HEK293T (cell line): ENCODE measurements around the gene SPEG.

Experiments used
- CTCF ChIA-PET: fragments of 350-600 bp; formaldehyde crosslinking; extraction: SDS; loops from one replicate; lab custom pipeline; 2021; ENCODE audit warnings: antibody characterized with exemption, inconsistent platforms; lab: Yijun Ruan, JAX
- POLR2A ChIA-PET: fragments of 350-600 bp; formaldehyde crosslinking; extraction: SDS; loops from one replicate; lab custom pipeline; 2020; ENCODE audit warnings: antibody characterized with exemption, inconsistent platforms; lab: Yijun Ruan, JAX
- DNase-seq: peaks from one replicate; pipeline ENCODE4 v3.0.0; 2012; ENCODE audit warnings: mixed read lengths; ENCODE audit errors: extremely low spot score
- ARNT ChIP-seq: fragments of 450-650 bp; IDR thresholded peaks from 2 replicates; pipeline ENCODE4 v1.6.1; 2017; ENCODE audit warnings: mild to moderate bottlenecking
- BHLHE40 ChIP-seq: fragments of 450-650 bp; IDR thresholded peaks from 2 replicates; pipeline ENCODE4 v1.6.1; 2016; ENCODE audit warnings: mild to moderate bottlenecking, moderate library complexity, borderline replicate concordance
- CTBP1 ChIP-seq: fragments of 450-650 bp; IDR thresholded peaks from 2 replicates; pipeline ENCODE4 v1.6.1; 2016; ENCODE audit warnings: borderline replicate concordance
- ELF4 ChIP-seq: fragments of 450-650 bp; IDR thresholded peaks from 2 replicates; pipeline ENCODE4 v1.6.1; 2017; ENCODE audit warnings: antibody characterized with exemption
- FOXA1 ChIP-seq: fragments of 450-650 bp; IDR thresholded peaks from 2 replicates; pipeline ENCODE4 v1.6.1; 2016; ENCODE audit warnings: mild to moderate bottlenecking
- FOXK2 ChIP-seq: fragments of 450-650 bp; IDR thresholded peaks from 2 replicates; pipeline ENCODE4 v1.6.1; 2016; ENCODE audit warnings: mild to moderate bottlenecking
- FOXM1 ChIP-seq: fragments of 450-650 bp; IDR thresholded peaks from 2 replicates; pipeline ENCODE4 v1.6.1; 2017; ENCODE audit warnings: mild to moderate bottlenecking, borderline replicate concordance
- HDGF ChIP-seq: fragments of 450-650 bp; IDR thresholded peaks from 2 replicates; pipeline ENCODE4 v1.6.1; 2017; ENCODE audit warnings: antibody characterized with exemption, borderline replicate concordance
- L3MBTL2 ChIP-seq: fragments of 450-650 bp; conservative IDR thresholded peaks from 2 replicates; pipeline ENCODE4 v1.6.1; 2016; ENCODE audit warnings: mild to moderate bottlenecking
- LEF1 ChIP-seq: fragments of 450-650 bp; IDR thresholded peaks from 2 replicates; pipeline ENCODE4 v1.6.1; 2017; ENCODE audit warnings: mild to moderate bottlenecking, borderline replicate concordance
- NFRKB ChIP-seq: fragments of 450-650 bp; IDR thresholded peaks from 2 replicates; pipeline ENCODE4 v1.6.1; 2016; ENCODE audit warnings: mild to moderate bottlenecking, moderate library complexity
- SP1 ChIP-seq: fragments of 450-650 bp; IDR thresholded peaks from 2 replicates; pipeline ENCODE4 v1.6.1; 2017
- SUZ12 ChIP-seq: fragments of 450-650 bp; IDR thresholded peaks from 2 replicates; pipeline ENCODE4 v1.6.1; 2016; ENCODE audit warnings: mild to moderate bottlenecking
- TARDBP ChIP-seq: fragments of 450-650 bp; IDR thresholded peaks from 2 replicates; pipeline ENCODE4 v1.6.1; 2016
- ZNF384 ChIP-seq: fragments of 450-650 bp; IDR thresholded peaks from 2 replicates; pipeline ENCODE4 v1.6.1; 2016
- TF ChIP-seq, protein P1 (sequence below): fragments of 450-650 bp; IDR thresholded peaks from 2 replicates; pipeline ENCODE4 v1.6.1; 2016

SPEG gene

DNA sequence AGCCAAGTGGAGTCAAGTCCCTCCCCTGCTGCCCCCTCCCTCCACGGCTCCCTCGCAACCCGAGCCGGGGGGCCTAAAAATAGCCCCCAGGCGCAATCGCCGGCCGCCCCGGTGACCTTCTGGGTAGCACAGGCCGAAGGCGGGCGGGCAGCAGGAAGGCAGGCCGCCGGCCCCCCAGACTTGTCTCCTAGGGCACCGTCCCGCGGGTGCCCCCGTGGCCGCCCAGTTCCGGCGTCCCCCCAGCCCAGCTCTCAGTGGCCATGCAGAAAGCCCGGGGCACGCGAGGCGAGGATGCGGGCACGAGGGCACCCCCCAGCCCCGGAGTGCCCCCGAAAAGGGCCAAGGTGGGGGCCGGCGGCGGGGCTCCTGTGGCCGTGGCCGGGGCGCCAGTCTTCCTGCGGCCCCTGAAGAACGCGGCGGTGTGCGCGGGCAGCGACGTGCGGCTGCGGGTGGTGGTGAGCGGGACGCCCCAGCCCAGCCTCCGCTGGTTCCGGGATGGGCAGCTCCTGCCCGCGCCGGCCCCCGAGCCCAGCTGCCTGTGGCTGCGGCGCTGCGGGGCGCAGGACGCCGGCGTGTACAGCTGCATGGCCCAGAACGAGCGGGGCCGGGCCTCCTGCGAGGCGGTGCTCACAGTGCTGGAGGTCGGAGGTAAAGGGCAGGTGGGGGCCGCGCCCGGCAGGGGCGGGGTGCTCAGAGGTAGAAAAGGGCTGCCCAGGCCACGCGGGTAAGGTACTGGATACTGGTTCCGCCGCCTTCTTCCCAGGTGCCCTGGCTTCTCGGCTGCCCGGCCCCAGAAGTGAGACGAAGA lies at the start of gene SPEG:
Gene SPEG (plus strand): TSS at position 126 of the 808 bp plus-strand sequence. CDS start 135 bp downstream, at position 261.
- no peak for TF ChIP-seq ELF4
- no peak for TF ChIP-seq TARDBP
- TF ChIP-seq NFRKB = no peak
- no peak for TF ChIP-seq ARNT
- TF ChIP-seq SUZ12 = no peak
- TF ChIP-seq ZNF384 = no peak
- TF ChIP-seq L3MBTL2 = no peak
- TF ChIP-seq FOXM1 = no peak
- TF ChIP-seq FOXA1 = no peak
- TF ChIP-seq HDGF = no peak
- TF ChIP-seq BHLHE40 = no peak
- TF ChIP-seq, protein P1, sequence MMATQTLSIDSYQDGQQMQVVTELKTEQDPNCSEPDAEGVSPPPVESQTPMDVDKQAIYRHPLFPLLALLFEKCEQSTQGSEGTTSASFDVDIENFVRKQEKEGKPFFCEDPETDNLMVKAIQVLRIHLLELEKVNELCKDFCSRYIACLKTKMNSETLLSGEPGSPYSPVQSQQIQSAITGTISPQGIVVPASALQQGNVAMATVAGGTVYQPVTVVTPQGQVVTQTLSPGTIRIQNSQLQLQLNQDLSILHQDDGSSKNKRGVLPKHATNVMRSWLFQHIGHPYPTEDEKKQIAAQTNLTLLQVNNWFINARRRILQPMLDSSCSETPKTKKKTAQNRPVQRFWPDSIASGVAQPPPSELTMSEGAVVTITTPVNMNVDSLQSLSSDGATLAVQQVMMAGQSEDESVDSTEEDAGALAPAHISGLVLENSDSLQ = no peak
- no peak for TF ChIP-seq FOXK2
- TF ChIP-seq CTBP1 = no peak
- no peak for DNase-seq
- CTCF ChIA-PET = interaction anchor here (0.6 to 1.9 kb wide), 3 partner anchors 15 to 60 kb away, joined by 3 to 6 read pairs (median 3); a partner anchor contains a TSS
- POLR2A ChIA-PET = no interaction called here

DNA sequence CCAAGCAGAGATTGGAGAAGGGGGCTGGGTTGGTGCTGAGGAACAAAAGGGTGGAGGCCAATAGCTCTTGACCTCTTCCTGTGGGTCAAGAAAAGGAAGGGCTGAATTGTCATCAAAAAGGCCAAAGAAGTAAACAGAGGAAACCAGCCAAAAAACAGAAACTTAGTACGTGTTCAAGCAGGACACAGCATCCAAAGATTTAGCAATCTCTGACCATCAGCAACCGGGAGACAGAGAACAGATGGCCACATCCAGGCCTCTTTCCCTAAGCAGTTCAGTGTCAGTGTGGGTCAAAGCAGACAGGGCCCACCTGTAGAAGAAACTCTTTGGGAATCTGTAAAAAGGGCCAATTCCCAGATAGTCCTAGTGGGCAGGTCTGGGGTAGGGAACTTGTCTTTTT lies 49.8 kb upstream of the SPEG start:
- CTCF ChIA-PET = no interaction called here
- POLR2A ChIA-PET = no interaction called here
- DNase-seq = no peak
- TF ChIP-seq FOXM1 (no peak), L3MBTL2 (no peak), ZNF384 (no peak), LEF1 (no peak), ELF4 (no peak), FOXA1 (no peak), SUZ12 (no peak), HDGF (no peak), FOXK2 (no peak), ARNT (no peak), BHLHE40 (no peak), CTBP1 (no peak), SP1 (no peak), TARDBP (no peak), NFRKB (no peak)
- TF ChIP-seq, protein P1 = no peak

DNA sequence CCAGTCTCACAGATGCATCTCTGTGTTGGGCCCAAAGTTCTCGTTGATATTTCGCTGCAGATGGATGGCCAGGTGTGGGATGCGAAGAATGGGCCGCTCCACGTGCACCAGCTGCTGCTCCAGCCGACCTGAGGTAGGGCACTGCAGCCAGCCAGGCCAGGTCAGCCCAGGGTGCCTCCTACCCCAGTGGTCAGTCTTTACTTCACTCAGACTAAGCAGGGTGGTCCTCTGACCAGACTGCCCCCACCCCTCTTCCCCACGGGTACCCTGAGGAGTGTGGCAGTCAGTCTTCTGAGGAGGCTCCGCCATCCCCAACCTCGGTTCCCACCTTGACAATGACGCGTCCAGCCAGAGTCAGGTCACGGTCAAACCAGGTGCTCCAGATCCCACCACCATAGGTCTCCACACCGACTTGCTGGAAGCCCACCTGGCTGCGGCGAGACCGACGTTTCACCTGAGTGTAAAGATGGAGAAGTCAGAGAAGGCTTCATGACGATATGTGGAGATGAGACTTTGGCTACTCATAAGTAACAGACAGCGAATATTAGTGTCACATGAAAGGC lies 48.6 kb upstream of the SPEG start:
- ChIA-PET CTCF (no interaction called here), POLR2A (no interaction called here)
- TF ChIP-seq ARNT (no peak), NFRKB (no peak), ZNF384 (no peak), FOXM1 (no peak), SUZ12 (no peak), ELF4 (no peak), HDGF (no peak), BHLHE40 (no peak), TARDBP (no peak), L3MBTL2 (no peak), CTBP1 (no peak), SP1 (no peak), LEF1 (no peak), FOXA1 (no peak), FOXK2 (no peak)
- TF ChIP-seq, protein P1 = no peak
- no peak for DNase-seq

DNA sequence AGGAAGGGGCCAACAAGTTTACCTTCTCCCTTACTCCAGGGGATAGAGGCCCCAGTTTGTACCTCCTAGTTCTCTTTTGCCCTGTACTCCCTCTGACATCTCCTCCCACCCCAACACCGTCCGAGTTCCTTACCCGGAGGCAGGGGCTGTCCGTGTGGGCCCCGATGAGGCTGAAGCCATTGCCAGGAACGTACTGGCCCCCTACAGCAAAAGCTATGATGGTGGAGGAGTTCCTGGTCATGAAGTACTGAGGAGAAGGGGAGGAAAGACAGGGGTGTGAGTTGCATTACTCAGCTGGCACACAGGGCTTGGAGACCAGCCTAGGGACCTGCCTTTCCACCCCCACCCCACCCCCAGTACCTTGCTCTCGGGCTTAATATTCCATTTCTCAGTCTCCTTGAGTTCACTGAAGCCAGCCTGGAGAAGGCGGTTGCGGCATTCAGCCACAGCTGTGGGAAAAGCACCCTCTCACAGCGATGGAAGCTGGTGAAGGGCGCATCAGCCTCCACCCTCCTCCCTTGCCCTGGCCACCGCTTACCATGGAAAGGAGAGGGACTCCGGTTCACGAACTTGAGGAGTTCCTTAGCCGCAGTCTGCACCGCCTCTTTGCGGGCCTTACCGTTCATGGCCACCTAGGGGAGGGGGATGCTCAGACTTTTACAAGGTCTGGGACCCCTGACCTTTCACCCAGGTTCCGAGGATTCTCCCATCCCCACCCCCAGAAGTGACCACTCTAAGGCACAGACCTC lies 47.9 kb upstream of the SPEG start:
- CTCF ChIA-PET = interaction anchor here (2.3 kb wide), 1 partner anchor 16 kb away, joined by 8 read pairs; no protein-coding TSS in a partner anchor
- DNase-seq = no peak

More for the DNA sequence above, 47.9 kb upstream of the SPEG start:
- POLR2A ChIA-PET = interaction anchor here (0.8 to 1.8 kb wide), 4 partner anchors 9 to 101 kb away, joined by 3 to 5 read pairs (median 4); no protein-coding TSS in a partner anchor
- no peak for TF ChIP-seq ARNT
- no peak for TF ChIP-seq BHLHE40
- TF ChIP-seq CTBP1 = no peak
- TF ChIP-seq, protein P1 = no peak
